Body of pancreas (tissue), 4 donors: Measurements from ENCODE around the gene ADM2. TPM values are rescaled to one million over a fixed set of nuclear protein-coding genes. Genes with fewer than 3 reads are reported as not detected.

ENCODE experiments used
- ATAC-seq: fragments of 150-250 bp; one replicate; pipeline ENCODE4 v1.9.1; 2016
- DNase-seq, 4 donors: peaks; one replicate each; pipeline ENCODE4 v3.0.0-alpha.2; 2019
- H3K27ac ChIP-seq, 4 donors: fragments of 200-600 bp; sonication (generic); 1 replicate in 3 of 4; 2 replicates in 1 of 4; pipeline versions ENCODE4 v1.5.1 to v1.6.1; 2016 to 2019; ENCODE audit warnings: mild to moderate bottlenecking in 1 of 4, mixed read lengths in 1 of 4, moderate library complexity in 1 of 4
- H3K27me3 ChIP-seq, 2 donors: fragments of 200-600 bp; sonication (generic); one replicate each; pipeline ENCODE4 v1.6.0; 2016; ENCODE audit warnings: mild to moderate bottlenecking in 1 of 2
- H3K36me3 ChIP-seq, 2 donors: fragments of 200-600 bp; sonication (generic); replicated peaks in 1 of 2; 2 replicates each; pipeline ENCODE4 v1.5.1; 2016; ENCODE audit warnings: low read depth in 2 of 2; ENCODE audit not compliant: insufficient read depth in 1 of 2
- H3K4me1 ChIP-seq: fragments of 200-600 bp; sonication (generic); one replicate; pipeline ENCODE4 v1.6.0; 2016
- H3K4me3 ChIP-seq, 2 donors: fragments of 200-600 bp; sonication (generic); 1 replicate in 1 of 2; 2 replicates in 1 of 2; pipeline ENCODE4 v1.5.1; 2016 to 2019
- H3K9me3 ChIP-seq, 3 donors: fragments of 200-600 bp; sonication (generic); 1 replicate in 2 of 3; 2 replicates in 1 of 3; pipeline ENCODE4 v1.5.1; 2016
- CTCF ChIP-seq, 7 experiments: fragments of 450-650 bp in 4 of 7; fragments of 200-600 bp in 3 of 7; sonication (generic) in 3 of 7; IDR thresholded peaks; one replicate each; pipeline ENCODE4 v1.5.1; 2016 to 2019; ENCODE audit warnings: antibody characterized with exemption in 7 of 7
- POLR2A ChIP-seq, 3 donors: fragments of 450-650 bp; IDR thresholded peaks; one replicate each; pipeline ENCODE4 v1.6.1; 2016; ENCODE audit warnings: antibody characterized with exemption in 3 of 3, mild to moderate bottlenecking in 2 of 3
- WGBS, 2 donors: methylation state at CpG; one replicate each; pipeline ENCODE4 v1.1.5; 2017; 5-methylcytosine and 5-hydroxymethylcytosine counted together
- intact Hi-C: fragments of 100-400 bp; cut with DNase I; formaldehyde crosslinking; loops from one replicate; pipeline ENCODE4 v1.15.1; 2023
- total RNA-seq, 2 donors: library from RNA; depleted of rRNA; stranded (reverse); fragments of >200 nt; gene quantifications; one replicate each; pipeline ENCODE4 v1.1.0, GENCODE V29; 2016

Gene ADM2
- total RNA-seq, 2 donors from 2014 or later, result 7.3 to 8.2 TPM

- Histone ChIP-seq H3K4me1 (peaks cover 32% of the 10 kb centered on the region), H3K27me3 (no peaks in the 10 kb centered on the region), H3K36me3 (peaks cover 0 to 2% of the 10 kb centered on the region in 2 donors), H3K9me3 (no peaks in the 10 kb centered on the region), H3K4me3 (no peak overlapping the region), H3K27ac (no peak overlapping the region)
- intact Hi-C loops, result loop anchor here (5.0 to 10.0 kb wide), 2 partner anchors 36 to 259 kb away; partner anchors contain the start of gene TUBGCP6
- WGBS, 2 donors, result 88 to 90% methylated on average over 20 to 26 of the region's 26 CpGs
- TF ChIP-seq POLR2A (IDR thresholded peaks at IDR 0.05) (no peak), CTCF (IDR thresholded peaks at IDR 0.05) (no peak)
- DNase-seq, result peak in 1 of 4 donors; percentile 30
- ATAC-seq, result no peak
Observed at GRCh38 chr22:50503475-50504145, 22.3 kb downstream of the ADM2 start.

GRCh38 chr22:50504369-50505211, 23.2 kb downstream of the ADM2 start:
- Histone ChIP-seq H3K36me3 (peaks cover 0 to 2% of the 10 kb centered on the region in 2 donors), H3K27me3 (no peaks in the 10 kb centered on the region), H3K4me3 (no peak overlapping the region), H3K4me1 (peaks cover 38% of the 10 kb centered on the region), H3K9me3 (no peaks in the 10 kb centered on the region), H3K27ac (peak overlapping the region; percentile 80 to 89 (median 83))
- 56% methylated on average over 33 of the region's 44 CpGs; no CpG with 5 or more reads in 1 of the 2 donors for WGBS, 2 donors
- no peak for TF ChIP-seq POLR2A (IDR thresholded peaks at IDR 0.05)
- TF ChIP-seq CTCF (IDR thresholded peaks at IDR 0.05), result no peak
- intact Hi-C loops, result loop anchor here (5.0 to 10.0 kb wide), 2 partner anchors 37 to 260 kb away; partner anchors contain the start of gene TUBGCP6
- ATAC-seq, result no peak
- DNase-seq, result peak; percentile 55 to 91 (median 86)

GRCh38 chr22:50505276-50505775, 24.0 kb downstream of the ADM2 start:
- WGBS, 2 donors, result 53 to 73% methylated on average over 13 to 14 of the region's 14 CpGs
- intact Hi-C loops, result loop anchor here (10.0 kb wide), 1 partner anchor 261 kb away; the partner anchor contains the start of gene TUBGCP6
- peak overlapping the region; percentile 80 to 89 (median 83) for H3K27ac ChIP-seq
- no peaks in the 10 kb centered on the region for H3K9me3 ChIP-seq
- peak in 1 of 4 donors; percentile 41 for DNase-seq
- no peak overlapping the region for H3K4me3 ChIP-seq
- no peak for ATAC-seq
- peaks cover 0 to 2% of the 10 kb centered on the region in 2 donors for H3K36me3 ChIP-seq
- no peaks in the 10 kb centered on the region for H3K27me3 ChIP-seq
- H3K4me1 ChIP-seq, result peaks cover 38% of the 10 kb centered on the region
- TF ChIP-seq POLR2A (IDR thresholded peaks at IDR 0.05), result peak in 2 of 3 donors; percentile 1 to 27
- no peak for TF ChIP-seq CTCF (IDR thresholded peaks at IDR 0.05)

- Histone ChIP-seq H3K27me3 (no peaks in the 10 kb centered on the region), H3K4me3 (peak overlapping the region in 1 of 2 donors; percentile 98), H3K9me3 (no peaks in the 10 kb centered on the region), H3K27ac (peak overlapping the region; percentile 80 to 89 (median 83)), H3K36me3 (peaks cover 0 to 2% of the 10 kb centered on the region in 2 donors), H3K4me1 (peaks cover 38% of the 10 kb centered on the region)
- intact Hi-C loops, result loop anchor here (10.0 kb wide), 1 partner anchor 261 kb away; the partner anchor contains the start of gene TUBGCP6
- DNase-seq, result peak; percentile 38 to 85 (median 75)
- ATAC-seq, result no peak
- WGBS, 2 donors, result 42 to 89% methylated on average over 10 to 25 of the region's 41 CpGs
- TF ChIP-seq POLR2A (IDR thresholded peaks at IDR 0.05) (peak in 1 of 3 donors; percentile 48), CTCF (IDR thresholded peaks at IDR 0.05) (peak in 3 of 7 experiments; percentile 10 to 29 (median 24))
Observed at GRCh38 chr22:50505776-50506610, 24.6 kb downstream of the ADM2 start.
